HG03060 (cell line): ENCODE results near the gene NPAS3.

Experiments used
- ATAC-seq: cut with Tn5 transposase; IDR thresholded peaks from one replicate; pipeline ENCODE4 v1.9.1; 2021; ENCODE audit warnings: low read depth, moderate number of reproducible peaks; ENCODE audit not compliant: unreplicated experiment

Gene NPAS3

DNA sequence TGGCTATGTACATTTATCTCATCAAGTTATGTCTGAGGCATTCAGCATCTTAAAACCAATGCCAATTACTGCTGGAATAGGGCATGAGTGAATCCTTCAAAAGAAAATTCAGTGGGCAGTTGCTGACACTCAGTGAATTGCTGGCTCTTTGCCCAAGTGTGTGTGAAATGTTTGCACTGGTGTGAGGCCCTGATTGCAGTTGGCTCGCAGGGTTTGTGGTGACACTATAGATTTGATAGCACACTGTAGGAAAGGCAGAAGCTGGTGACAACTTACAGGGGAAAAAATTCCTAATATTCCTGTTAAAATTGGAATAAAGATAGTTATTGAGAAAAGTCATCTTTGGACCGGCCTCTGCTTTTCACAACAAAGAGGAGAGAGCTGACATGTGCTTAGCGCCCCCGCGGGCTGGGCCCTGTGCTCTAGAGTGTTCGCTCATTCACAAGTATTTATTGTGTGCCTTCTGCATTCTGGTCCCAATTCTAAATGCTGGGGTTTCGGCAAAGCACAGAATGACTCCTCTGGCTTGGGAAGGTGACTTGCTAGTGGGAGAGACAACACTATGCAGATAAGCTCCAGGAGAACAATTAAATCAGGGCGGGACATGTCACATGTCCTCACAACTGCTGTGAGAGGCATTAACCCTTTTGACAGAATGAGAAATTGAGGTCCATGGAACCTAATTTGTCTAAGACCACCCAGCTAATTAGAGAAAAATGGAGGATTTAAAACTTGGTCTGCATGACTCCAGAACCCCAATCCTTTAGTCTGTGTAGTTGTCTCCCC, 418.7 kb downstream of the NPAS3 start:
- ATAC-seq: no peak

DNA sequence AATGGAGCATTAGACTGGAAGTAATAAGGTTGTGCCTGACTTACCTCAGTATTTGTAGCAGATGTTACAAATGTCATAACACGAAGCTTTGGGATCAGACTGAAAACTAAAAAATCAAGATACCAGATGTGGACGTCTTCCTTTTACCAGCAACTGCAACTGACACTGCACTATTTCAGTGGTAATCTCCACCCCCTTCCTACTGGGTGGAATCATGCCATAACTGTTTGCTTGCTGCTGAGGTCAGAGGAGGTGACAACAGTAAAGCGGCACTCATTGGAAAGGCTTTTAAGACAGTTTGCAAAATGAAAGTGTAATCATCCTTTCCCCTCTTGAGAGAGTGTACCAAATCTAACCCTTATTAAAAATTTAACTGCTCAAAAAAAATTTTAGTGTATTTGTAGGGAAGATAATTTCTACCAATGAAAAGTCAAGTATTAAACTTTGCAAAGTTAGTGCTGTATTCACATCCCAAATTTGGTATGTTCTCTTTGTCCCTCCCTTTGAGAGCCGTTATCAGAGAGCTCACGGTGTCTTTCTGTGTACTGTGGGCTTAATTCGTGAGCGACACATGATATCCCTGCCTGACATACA, 420.7 kb downstream of the NPAS3 start:
- ATAC-seq: no peak

DNA sequence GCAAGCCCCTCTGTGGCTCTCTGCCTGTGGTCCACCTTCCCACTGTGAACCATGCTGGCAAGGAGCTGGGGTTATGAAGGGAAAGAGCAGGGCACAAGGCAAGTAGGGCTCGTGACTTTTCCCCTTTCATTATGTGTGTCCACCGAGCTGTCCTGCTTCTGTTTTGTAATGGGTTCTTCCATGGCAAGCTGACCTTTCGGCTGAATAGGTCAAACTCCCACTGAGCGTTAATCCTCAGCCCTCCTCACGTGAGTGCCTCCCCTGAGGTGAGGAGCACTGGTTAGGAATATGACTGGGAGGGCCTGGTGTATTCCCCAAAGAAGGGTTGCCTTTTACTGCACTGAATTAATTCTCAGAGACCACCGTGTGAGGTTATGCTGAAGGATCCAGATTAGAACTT, 424.3 kb downstream of the NPAS3 start:
- no peak for ATAC-seq

DNA sequence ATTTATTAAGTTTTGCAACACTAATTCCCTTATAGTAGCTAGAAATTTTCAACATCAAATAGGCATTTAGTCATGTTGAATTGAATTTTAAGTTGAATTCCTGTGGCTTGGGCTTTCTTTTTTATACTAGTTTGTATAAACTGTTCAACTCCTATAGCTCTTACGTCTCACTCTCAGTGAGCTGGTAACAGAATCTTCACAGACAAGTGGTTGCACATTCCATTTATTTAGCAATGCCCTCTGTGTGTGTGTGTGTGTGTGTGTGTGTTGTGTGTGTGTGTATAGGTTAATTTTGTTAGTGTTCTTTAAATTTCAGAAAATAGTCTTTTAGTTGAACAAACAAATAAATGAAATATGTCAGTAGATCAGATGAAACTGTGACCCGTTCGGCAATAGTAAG, 425.0 kb downstream of the NPAS3 start:
- ATAC-seq: no peak

DNA sequence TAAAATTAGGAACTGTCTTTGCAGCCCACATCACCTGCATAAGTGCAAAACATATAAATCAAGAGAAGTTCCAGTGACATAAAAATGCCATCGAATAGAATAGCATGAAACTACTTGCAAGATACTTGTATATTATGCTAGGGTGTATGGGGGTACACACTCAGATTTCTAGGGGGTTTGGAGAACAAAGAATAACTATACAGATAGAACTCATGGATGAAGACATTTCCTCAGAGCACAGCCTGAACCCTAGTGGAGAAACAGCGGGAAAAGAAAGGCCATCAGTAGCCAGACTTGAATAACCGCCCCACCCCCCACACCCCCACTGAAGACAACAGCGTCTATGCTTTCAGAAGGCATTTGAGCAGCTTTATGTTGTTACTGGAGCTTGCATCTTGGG, 425.8 kb downstream of the NPAS3 start:
- ATAC-seq: no peak

DNA sequence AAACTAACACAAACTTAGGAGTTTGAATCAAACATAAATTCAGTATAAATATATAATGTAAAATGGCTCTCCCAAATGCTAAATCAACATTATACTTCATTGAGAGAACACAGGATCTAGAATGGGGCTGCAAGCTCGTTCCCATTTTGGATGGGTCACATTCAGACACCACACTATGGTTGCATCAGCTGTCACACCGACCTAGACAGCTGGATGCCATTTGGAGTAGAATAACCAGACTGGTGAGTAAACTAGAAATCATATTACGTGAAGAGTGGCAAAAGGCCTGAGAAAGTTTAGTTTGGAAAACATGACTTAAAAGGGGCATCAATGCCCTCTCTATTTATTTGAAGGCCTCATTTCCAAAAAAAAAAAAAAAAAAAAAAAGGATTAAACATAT, 430.4 kb downstream of the NPAS3 start:
- no peak for ATAC-seq

DNA sequence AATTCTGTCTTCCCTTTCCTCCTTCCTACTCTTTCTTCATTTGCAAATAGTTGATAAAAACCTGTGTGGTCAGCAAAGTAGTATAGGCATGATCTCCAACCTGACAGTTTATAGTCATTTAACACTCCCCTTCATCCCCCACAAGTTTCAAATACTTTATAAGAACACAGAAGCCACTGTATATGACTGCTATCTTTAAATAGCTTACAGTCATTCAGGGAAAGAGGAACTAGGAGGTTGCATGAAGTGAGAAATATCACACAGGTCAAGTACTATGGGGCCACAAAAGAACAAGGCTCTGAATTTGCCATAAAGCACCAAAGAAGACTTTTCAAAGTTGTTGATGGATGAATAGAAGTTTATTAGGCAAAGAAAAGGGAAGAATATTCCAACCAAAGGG, 431.3 kb downstream of the NPAS3 start:
- peak; percentile 84 for ATAC-seq

DNA sequence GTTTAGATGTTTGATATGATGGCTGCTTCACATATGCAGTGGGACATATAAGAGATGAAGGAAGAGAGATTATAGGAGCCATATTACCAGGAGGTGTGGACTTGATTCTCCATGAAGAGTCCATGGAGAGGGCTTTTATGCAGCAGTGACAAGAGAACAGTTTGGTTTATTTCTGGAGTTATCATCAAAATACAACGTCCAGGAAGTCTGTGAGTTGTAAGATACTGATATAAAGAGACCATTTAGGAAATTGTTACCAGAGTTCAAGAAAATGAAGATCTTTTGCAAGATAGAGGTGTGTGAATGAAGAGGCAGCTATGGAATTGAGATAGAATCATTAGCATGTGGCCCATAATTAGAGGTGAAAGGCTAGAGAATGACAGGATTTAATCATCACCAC, 431.7 kb downstream of the NPAS3 start:
- ATAC-seq: no peak

DNA sequence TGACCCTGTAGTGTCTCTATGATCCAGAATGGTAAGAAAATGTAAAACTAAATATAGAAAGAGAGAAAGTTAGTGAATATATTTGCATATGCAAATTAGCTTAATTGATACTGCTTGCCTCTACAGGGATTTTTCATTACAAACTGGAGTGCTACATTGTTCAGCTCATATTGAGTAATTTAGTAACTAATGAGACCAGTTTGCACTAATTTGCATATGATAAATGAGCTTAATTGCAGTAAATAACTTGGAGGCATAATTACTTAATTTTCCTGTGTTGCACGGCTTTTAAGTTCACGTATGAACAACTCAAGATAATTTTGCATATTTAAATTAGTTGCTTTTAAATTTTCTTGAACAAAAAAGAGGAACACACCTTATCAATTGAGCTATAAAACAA, 436.5 kb downstream of the NPAS3 start:
- ATAC-seq: no peak

DNA sequence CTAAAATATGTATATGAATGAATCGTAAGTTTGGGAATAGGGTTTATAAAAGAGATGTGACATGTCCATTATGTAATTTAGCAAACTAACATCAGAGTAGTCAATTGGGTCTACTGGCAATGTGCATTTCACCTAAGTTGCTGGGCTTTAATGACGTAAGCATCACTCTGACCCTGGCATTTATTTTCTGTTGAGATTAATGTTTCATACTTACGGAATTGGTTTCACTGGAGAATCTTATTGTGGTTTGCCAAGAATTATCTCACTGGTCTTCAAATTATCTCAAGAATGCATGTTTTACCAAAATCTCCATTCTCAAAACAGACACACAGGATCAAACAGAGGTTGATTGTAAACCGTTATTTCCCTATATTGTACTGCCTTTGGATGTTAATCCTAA, 437.1 kb downstream of the NPAS3 start:
- ATAC-seq: no peak

DNA sequence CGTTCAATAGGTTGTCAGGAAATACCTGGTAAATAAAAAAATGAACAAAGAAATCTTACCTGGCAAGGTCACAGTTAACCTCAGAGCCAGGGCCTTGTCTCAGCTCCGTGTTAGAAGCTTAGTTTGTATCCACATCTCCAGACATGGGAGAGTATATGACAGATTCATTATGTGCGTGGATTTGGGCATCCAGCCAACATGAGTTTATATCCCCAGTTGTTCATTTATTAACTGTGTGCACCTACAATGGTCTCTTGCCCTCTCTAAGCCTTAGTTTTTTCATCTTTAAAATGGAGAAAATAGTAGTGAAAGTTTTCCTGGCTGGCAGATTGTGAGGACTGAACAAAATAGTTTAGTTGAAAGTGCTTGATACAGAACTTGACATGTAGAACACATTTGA, 437.8 kb downstream of the NPAS3 start:
- no peak for ATAC-seq

DNA sequence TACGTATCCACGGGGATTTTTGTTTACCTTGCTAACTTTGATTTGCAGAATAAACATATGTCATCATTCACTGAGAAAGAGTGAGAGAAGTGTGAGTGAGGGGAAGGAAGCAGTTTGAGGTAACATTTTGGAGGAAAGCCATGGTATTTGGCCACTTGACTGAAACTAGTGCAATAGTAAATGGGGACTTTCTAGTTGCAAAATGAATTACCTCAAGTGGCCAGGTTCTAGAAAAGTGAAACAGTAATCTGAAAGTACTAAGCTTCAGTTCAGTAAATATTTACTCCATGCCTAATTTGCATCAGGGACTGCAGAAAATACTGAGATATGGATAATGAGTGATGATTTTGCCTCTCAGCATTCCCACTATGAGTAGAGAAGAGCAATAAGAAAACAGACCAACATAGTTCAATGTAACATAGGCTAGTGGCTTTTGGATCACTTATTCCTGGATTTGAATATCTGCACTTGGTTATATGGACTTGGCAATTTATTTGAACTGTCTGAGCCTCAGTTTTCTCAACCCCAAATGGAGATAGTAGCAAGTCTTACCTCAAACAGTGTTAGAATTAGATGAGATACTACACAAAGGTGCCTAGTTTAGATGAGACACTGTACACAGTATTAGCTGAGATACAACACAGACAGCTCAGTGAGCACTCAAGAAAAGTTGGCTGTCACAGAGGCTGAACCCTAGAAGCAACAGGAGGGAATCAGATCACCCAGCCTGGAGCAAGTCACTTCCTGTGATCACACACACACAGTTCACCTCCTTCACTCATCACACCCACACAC, 439.1 kb downstream of the NPAS3 start:
- peak; percentile 65 for ATAC-seq

DNA sequence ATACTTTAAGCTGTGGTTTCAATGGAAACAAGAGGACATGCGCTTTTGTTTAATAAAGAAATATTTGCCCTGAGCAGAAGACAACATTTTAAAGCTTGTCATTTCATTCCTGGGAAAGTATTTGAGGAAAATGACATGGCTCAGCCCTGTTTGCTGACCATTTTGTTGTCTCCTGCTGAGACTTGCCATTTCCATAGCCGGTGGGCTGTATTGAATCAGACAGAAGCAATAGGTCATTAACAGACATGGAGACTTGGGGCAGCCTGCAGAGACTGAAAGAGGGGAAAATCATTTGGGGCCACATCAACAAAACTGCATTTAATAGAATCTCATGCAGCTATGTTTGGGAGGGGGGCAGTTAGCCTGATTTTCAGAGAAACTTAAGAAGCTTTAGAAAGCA, 443.0 kb downstream of the NPAS3 start:
- no peak for ATAC-seq

DNA sequence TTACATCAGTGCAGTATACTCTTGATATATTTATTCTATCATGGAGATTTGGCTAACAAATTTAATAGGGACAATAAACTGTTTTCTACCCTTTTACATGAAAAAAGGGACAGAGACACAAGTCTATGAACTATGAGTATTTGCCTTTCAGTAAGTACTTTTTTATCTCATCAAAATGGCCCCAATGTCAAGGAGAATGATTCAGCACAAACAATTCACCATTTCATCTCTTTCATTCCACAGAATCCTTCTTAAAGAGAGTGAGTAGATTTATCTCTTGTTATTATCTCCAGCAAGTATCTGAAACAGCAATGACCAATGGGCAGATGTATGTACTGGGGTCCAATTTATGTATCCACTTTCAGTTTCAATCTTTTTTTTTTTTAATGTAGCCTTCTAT, 447.5 kb downstream of the NPAS3 start:
- ATAC-seq: no peak

DNA sequence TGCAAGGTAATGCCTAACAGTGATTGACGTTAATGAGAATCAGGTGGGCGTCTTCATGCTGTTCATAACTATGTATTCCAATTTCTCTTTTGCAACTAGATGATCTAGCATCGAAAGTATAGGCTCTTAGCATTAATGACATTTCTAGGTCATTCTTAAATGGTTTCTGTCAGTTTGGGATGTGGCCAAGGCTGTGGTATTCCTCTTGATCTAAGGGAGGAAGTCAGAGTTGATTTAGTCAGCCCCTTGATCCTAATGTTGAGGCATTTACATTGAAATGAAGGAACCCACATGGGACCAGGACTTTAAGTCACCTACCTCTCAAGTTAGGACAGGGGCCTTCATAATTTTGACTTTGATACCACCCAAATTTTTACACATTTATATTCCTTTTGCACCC, 448.1 kb downstream of the NPAS3 start:
- no peak for ATAC-seq

DNA sequence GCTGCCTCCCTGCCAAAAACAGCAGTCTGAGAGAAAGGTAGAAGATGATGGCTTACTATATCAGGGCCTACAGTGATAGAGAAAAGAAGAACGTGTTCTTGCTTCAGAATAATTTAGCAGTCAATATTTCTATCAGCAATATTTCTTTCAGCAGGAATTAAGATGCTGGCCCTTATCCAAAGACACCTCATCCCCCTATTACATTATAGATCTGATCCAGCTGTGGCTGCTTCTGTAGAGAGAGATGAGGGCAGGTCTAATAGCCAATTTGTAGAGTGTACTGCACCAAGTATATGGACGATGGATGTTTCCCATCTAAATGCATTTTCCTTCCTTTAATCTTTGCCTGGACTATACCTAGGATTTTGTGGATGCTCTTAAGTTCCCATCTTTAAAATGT, 451.7 kb downstream of the NPAS3 start:
- no peak for ATAC-seq

DNA sequence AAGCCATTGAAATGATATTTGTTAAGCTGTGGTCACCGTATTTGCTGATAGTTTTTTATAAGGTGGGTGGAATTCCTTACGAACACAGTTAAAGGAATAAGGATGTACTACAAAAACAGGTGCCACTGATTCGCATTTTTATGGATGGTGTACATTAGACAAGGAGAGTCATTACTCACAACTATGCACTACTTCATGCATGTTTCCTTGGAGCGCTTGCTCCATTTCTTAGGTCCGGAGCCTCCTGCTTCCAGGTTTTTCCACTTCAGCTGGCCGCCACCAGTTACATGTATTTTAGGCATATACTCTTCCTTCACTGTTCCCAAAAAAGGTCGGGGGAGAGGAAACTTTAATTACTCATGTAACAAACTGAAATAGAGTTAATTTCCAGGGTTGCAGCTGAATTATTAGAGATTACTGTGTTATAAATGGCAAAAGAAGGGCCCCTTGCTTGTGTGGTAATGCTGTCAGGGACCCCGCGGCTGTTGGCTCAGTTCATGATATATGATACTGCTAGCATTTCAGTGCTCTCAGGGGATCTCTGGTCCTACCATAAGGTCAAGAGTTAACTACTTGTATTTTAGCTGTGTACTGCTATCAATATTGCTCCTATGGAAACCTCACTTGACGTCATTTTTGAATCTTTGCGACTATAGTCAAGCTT, 454.7 kb downstream of the NPAS3 start:
- no peak for ATAC-seq

DNA sequence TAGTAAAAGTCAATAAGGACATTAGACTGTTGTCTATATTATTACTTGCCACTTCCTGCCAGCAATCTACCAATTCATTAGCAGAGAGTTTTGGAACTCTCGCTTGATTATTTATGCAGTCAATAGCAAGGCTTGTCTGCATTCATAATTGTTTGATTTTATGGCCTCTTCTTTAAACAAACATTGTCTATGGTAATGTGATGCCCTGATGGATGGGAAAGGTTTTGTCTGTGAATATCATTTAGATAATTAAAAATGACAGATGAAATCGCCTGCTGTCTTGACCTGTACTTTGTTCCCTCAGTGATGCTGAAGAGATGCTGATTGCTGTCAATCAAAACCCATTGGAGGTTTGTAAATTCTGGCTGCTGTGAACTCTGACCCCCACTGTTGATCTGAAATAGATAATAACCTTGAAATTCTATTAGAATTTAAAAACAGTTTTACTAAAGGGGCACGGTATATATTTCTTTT, 455.3 kb downstream of the NPAS3 start:
- no peak for ATAC-seq

DNA sequence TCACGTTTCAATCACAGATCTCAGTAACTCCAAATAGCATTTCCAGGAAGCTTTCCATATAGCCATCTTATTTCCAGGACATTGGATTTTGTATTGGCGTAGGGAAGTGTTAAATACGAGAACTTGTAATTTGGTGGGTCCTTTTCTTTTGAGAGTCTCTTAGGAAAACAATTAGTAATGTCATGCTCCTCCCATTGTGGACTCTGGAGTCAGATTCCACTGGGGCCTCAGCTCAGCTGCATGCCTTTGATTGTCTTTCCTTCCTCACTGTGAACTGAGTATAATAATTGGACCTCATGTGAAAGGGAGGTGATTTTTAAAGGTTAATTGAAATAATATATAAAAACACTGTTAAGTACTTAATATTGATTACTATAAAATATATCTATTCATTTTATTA, 462.6 kb downstream of the NPAS3 start:
- ATAC-seq: no peak

DNA sequence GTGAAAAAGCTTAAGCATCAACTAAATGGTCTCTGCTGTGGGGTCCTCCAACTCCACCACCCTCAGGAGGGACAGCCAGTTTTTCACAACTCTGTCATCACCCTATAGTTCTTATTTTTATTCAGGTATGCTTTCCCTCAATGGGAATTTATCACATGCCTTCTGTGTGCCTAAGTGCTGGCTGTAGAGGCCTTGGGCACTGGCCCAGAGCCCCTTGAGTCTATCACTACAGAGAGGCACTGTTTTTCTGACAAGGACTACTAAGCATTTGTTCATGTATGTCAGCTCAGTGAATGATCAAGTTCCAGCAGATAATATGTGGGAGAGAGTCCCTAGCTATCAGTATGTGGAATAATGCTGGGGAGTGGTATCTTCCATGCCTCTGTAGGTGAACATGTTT, 463.9 kb downstream of the NPAS3 start:
- ATAC-seq: no peak

DNA sequence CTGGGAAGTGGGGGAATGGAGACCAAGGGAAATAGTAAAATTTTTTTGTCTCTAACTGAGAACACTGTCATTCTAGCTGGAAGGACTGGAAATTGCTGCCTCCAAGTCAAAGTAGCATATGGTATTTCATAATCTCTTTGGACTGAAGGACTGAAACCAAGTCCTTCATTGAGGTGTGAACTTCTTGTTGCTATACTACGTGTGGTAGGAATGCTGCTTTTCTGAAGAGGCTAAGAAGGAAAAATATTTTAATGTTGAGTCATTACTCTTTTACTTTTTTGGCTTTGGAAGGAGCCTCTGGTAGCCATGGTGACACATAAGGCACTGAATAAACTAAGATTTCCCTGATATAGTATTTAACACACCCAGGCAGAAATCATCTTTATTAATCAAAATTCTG, 465.4 kb downstream of the NPAS3 start:
- ATAC-seq: no peak
